Measurements from ENCODE around the gene TYMP.

Gene TYMP, protein sequence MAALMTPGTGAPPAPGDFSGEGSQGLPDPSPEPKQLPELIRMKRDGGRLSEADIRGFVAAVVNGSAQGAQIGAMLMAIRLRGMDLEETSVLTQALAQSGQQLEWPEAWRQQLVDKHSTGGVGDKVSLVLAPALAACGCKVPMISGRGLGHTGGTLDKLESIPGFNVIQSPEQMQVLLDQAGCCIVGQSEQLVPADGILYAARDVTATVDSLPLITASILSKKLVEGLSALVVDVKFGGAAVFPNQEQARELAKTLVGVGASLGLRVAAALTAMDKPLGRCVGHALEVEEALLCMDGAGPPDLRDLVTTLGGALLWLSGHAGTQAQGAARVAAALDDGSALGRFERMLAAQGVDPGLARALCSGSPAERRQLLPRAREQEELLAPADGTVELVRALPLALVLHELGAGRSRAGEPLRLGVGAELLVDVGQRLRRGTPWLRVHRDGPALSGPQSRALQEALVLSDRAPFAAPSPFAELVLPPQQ

DNA sequence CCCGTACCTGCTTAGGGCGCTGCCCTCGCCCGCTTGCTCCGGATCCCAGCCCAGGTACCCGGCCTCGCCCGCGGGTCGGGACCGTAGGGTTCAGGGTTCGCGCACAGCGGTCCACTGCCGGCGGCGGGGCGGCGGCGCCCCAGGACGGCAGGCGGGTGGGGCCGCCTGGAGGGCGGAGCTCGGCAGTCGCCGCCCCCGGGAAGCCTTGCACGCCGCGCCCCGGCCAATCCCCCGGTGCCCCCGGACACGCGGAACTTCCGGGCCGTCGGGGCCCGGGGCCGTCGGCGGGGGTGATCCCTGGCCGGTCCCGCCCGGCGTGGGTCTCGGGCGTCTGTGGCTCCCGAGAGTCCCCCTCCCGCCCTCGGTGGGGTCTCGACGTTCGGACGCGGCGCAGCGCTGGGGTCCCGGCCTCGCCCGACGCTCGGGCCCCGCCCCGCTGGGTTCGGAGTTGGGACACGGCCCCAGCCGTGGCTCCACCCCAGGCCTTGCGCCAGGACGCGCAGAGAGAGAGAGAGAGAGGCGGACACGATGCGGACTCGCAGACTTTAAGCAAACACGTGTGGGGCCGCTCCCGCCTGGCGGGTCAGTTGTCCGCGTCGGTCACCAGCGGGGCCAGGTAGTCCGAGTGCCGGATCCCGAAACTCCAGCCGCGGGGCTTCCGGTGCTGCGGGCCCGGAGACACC lies at the start of gene TYMP:
Gene TYMP (minus strand): TSS at position 116 of the 683 bp plus-strand sequence. CDS start 303 bp downstream, outside the sequence.
- DNase-seq = no peak

DNA sequence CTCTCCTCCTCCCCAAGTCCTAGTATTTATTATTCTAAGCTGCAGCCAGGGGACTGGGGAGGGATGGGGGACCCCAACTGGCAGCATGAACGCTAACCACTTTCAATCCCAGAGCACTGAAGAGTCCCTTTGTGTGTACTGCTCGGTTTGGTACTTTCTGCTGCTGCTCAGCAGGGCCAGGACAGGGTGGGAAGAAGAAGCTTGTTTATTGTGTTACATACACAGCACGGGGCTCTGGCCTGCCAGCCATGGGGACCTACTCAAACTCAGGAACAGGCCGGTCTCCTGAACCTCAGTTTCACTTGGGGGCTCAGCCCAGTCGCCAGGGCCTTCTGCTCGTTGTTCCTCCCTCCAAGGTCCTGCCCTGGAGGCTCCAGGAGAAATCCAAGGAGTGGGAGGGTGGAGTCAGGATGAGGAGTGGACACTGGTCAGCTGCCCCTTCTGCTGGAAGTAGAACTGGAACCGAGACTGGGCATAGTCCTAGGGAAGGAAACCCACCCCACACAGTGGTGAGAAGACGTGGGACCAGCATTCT lies 49.0 kb upstream of the TYMP start:
- no peak for DNase-seq

DNA sequence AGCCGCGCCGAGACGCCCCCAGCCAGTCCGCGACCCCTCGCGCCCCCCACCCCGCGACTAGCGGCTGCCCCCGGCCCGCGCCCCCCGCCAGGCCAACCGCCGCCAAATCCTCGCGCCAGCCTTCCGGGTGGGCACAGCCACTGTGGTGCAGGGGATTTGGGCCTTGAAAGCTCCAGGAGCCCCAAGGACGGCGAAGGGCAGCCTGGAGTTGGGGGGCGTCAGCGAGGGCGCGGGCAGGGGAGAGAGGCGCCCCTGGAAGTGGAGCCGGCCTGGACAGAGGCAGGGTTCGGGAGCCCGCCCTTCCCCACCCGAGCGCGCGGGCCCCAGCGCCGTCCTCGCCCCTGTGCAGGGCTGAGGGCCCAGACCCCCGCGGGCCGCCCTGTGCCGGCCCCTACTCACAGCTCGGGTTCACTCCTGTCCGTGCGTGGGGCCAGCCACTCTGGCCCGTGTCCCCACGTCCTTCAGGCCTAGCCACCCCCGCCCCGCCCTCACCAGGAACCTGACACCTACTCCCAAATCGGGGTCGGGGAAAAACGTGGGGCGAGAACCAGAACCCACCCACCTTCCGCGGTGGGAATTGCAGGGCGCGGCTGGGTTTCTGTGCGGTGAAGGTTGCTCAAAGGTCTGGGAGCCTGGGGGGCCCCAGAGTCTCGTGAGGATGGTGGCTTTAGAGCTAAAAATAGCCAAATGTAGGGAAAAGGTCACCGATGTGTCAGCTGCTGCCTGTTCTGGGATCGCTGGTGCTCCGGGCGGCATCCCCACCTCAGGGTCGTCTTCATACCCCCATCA lies 48.4 kb upstream of the TYMP start, which contains the start of gene CPT1B:
Gene CPT1B (minus strand): TSS at position 441 of the 789 bp plus-strand sequence. CDS start 512 bp downstream, outside the sequence.
- no peak for DNase-seq

DNA sequence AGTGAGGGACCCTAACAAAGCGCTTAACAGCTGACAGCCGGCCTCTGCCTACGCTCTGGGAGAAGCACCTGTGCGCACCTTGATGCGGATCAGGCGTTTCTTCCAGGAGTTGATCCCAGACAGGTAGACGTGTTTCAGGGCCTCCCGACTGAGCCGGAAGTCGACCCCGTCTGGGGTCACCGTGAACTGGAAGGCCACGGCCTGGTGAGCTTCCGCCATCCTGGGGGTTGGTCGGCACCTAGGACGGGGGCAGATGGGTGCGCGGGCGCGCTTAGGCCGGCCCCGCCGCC lies 47.8 kb upstream of the TYMP start:
- DNase-seq = no peak

DNA sequence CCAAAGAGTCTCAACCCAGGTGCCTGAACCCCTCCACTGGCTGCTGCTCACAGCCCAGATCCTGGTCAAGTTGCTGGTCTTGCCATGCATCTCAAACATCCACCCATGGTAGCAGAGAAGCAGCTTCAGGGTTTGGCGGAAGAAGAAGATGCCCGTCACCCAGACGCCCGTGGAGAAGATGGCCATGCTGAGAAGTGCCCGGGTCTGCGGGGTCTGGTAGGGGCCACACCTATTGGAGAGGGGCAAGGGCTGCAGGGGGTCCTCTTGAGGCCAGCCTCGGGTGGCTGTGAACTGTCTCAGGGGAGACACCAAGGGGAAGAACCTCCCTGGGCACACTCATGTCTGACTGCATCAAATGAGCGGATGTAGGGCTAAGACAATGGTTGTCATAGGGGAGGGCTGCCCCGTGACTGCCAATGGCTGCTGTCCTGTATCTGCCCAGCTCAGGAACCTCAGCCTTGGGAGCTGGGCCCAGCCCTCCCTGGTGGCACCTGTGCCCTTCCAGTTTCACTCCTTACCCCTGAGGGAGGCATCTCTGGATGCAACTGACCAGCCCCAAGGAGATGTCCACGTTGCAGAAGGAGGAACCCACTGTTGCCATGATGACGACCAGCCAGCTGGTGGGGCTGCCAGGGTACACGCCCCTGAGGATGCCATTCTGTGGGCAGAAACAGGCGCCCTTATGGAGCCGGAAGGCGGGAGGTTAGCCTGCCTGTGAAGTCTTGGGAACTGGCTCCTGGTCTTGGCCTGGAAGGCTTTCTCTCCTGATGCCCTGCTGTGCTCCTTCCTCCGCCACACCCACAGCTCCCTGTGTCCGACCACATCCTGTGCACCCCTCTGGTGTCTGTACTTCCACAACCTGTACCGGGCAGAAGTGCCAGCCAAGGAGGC lies 47.2 kb upstream of the TYMP start:
- DNase-seq = no peak

DNA sequence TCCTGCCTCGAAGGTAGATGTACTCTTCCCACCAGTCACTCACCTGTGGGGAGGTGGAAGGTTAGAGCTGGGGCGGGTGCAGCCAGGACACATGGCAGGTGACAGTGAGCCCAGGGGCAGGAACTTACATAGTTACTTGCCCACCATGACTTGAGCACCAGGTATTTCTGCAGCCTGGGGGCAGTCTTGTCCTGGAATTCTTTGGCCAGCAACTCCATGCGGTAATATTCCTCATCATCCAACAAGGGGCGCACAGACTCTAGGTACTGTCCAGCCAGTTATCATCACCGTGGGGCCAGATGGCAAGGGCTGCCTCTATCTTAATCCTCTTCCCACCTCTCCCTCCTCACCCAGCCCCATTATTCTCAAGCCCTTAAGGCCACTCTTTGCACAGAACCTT lies 46.3 kb upstream of the TYMP start:
- no peak for DNase-seq

DNA sequence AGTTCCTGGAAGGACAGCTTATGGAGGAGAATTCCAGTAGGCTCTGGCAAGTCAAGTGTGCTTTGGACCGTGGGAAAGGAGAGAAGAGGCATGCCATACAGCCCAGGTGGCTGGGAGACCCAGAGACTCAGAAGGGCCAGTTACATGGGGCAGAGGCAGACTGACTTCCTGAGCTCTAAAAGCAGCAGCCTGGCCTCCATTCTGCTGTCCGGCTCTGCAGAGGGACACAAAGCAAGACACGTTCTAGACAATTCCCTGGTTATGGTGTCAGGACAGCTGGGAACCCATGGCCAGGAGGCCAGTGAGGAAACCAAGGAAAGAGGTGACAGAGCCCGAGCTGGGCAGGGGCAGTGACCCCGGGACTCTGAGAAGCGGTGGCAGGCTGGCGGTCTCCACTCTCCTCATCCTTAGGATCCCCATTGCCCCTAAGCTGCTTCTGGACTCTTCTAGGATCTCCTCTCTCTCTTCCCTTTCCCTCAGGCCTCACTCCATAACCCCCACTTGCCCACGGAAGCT lies 45.7 kb upstream of the TYMP start:
- no peak for DNase-seq

DNA sequence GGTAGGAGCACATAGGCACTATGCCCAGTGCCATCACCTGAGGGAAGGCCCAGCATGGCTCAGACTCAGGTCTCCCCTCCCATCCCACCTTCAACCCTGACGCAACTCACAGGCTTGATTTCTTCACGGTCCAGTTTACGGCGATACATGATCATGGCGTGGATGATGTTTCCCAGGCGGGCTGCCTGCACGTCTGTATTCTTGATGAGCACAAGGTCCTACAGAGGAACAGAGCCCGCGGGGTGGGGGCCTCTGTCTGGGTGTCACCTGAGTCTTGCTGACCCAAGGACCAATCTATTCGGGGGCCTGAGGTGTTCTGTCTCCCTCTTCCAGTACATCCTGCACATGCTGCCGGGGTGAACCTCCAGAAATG lies 44.6 kb upstream of the TYMP start:
- no peak for DNase-seq

DNA sequence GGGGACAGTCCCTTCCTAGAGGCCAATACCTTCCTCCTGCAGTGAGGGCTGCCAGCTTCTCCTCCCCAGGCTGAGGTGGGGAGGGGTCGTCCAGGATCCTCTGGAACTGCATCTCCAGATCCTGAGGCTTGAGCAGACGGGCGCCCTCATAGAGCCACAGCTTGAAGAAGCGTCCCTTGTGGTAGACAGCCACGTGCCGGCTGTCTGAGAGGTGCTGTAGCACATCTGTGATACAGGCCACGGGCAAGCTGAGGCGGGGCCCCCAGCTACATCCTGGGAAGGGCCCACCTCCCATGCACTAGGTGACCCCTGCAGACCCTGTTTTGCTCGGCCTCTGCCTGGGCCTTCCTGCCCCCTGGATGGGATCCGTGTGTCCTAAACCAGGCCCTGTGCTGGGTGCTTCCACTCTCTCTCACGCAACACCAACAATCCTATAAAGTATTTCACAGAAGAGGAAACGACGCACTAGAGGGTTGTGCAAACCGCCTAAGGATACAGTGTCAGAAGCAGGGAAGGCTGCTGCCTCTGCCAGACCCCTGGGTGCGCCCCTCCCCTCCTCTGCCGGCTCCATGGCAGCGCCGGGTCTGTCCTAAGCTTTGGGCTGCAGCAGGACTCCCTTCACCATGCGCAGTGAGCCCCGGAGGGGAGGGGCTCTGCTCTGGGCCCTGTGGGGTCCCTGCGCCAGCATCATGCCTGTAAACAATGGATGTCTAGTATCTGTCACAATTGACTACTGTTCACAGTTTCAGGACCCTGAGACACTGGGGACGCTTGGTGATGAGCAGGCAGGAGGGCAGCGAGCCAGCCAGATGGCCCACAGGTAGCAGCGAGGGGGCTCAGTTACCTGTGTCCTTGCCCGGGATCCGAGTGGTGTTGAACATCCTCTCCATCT lies 43.9 kb upstream of the TYMP start:
- DNase-seq = no peak

DNA sequence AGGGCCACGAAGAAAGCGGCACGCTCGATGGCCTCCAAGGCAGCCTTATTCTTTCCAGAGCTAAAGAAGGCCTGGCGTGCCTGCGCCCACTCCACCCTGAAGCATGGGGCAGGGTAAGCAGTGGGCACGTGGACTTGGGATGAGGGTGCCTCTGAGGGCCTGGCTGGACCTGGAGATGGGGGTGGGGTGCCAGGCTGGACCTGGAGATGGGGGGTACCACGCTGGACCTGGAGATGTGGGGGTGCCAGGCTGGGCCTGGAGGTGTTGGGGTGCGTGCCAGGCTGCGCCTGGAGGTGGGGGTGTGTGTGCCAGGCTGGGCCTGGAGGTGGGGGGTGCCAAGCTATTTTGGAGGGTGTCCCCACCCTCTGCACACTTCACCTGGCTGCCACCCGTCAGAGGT lies 43.2 kb upstream of the TYMP start:
- DNase-seq = no peak

DNA sequence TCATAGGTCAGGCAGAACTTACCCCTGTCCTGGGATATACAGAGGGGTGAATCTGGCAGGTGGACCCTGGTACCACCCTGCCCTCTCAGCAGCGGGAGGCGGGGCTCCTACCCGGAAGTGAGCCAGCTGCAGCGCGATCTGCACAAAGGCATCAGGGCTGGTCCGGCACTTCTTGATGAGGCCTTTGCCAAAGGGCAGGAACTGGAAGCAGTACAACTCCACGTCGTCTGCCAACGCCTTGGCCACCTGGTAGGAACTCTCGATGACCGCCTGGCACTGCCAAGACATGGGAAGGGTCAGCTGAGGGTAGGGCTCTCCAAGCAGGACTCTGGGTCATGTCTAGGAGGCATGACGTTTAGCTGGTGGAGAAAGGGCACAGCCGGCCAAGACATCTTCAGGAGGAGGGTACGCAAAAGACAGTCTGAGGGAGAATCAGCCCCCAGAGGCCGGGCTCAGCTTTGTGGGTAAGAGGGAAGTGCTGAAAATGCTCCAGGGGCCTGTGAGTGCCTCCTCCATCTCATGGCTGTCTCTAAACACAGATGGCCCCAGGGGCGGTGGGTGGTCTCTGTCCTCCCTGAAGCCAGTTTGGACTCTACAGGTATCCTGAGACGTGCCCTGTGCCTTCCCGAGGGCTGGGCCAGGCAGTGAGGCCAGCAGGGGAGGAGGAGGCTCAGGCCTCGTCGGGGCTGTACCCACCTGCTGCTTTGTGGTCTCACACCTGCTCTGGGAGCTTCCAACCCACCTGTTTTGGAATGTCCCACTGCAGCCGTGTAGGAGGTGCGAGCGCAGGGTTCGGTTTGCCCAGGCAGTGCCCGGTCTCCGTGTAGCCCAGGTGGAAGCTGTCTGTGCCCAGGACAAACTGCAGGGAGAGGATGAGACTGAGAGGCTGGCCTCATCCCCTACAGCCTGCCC lies 41.7 kb upstream of the TYMP start:
- DNase-seq = no peak

DNA sequence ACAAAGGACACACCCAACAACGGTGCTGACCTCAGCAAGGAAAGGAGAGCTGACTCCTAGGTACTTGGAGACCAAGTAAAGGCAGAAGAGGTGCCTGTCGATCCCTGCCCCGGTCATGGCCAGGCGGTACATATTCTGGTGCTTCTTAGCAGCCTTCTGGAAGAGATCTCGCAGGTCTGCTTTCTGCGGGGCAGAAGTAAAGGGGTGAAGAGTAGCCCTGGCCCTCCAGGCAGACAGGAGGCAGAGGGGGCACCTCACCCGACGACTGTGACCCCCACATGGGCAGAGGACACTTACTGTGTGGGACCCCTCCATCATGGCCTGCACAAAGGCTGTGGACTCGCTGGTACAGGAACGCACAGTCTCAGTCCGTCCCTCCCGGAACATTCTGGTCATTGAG lies 41.0 kb upstream of the TYMP start:
- no peak for DNase-seq

DNA sequence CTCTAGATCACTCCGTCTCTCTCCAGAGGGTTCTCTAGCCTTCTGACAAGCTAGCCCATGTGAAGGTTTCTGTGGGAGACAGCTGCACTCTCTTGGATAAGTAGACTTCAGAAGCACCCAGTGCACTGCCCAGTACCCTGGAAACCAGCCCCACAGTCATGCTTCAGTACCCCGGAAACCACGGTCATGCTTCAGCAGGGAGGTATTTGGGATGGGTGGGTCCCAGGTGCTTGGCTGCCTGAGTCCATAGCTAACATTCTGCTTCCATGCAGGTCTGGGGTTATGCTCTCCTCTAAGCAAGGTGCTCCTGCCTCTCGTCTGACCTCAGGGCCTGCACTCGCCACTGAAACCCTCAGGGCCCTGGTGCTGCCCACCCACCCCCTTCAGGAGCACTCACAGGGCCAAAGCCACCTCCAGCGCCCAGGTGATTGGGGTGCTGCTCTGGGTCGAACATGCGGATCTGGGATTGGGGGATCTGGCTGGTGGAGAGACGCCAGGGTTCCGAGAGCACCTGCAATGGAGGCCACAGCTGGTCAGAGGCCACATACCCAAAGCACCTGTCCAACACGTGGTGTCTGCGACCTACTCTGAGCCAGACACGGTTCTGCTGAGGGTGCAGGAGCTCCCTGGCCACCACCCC lies 40.2 kb upstream of the TYMP start:
- DNase-seq = no peak

DNA sequence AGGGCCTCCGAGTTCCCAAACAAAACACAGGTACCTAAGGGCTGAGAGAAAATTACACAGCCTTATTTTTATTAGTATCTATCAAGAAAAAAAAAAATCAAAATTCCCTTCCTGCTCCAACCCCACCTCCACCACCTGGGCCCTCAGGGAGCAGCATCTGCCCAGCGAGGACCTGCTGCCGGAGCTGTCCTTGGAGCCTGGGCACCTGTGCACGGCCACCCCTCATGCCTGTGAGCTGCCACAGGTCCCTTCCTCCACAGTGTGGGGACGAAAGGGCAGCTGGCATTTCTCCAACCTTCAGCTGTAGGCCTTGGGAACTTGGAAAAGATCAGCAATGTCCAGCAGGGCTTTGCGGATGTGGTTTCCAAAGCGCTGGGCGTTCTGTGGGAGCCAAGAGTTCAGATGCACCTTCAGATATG lies 39.2 kb upstream of the TYMP start:
- no peak for DNase-seq

DNA sequence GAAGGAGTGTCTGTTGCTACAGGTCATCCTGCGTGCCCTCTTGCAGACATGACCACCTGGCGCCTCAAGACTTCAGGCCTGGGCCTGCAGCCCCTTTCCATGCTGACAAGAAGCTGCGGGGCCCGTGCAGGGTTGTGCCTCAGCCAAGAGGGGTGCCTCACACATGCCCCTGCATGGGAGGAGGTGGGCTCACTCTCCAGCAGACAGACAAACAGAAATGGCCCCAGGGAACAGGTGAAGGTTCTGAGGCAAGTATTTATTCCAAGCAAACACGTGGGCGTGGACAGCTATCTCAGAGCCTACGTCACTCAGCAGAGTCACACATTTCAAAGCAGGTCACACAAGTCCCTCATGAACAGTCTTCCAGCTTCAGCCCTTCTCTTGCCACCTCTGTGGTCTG lies 38.8 kb upstream of the TYMP start:
- no peak for DNase-seq

DNA sequence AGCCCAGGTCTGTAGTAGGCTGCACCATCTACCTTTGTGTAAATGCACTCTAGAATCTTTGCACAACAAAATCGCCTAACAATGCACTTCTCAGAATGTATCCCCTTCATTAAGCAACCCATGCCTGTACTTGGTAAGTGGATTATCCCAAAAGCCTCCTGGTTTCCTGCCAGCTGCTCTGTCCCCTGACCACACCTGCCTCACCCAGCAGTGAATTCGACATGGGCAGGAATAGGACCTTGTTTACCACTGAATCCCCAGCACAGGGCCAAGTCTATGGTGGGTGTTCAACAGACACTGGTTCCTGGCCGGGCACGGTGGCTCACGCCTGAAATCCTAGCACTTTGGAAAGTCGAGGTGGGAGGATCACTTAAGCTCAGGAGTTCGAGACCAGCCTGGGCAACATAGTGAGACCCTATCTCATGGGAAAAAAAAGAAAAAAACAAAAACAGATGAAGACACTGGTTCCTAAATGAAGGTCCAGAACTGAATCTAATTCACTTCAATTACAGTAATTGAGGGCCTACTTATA lies 38.0 kb upstream of the TYMP start:
- DNase-seq = no peak

DNA sequence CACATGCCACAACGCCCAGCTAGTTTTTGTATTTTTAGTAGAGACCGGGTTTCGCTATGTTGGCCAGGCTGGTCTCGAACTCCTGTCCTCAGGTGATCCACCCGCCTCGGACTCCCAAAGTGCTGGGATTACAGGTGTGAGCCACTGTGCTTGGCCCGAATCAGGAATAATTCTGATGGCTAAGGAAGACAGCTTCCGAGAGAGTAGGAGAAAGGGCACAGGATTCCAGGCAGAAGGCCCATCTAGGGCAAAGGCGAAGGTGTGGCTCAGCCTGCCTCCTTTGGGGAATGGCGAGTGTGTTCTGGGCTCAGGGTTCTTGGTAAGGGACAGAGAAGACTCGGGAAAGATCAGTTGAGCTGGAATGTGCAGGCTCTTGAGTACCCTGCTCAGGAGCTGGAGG lies 34.5 kb upstream of the TYMP start:
- no peak for DNase-seq

DNA sequence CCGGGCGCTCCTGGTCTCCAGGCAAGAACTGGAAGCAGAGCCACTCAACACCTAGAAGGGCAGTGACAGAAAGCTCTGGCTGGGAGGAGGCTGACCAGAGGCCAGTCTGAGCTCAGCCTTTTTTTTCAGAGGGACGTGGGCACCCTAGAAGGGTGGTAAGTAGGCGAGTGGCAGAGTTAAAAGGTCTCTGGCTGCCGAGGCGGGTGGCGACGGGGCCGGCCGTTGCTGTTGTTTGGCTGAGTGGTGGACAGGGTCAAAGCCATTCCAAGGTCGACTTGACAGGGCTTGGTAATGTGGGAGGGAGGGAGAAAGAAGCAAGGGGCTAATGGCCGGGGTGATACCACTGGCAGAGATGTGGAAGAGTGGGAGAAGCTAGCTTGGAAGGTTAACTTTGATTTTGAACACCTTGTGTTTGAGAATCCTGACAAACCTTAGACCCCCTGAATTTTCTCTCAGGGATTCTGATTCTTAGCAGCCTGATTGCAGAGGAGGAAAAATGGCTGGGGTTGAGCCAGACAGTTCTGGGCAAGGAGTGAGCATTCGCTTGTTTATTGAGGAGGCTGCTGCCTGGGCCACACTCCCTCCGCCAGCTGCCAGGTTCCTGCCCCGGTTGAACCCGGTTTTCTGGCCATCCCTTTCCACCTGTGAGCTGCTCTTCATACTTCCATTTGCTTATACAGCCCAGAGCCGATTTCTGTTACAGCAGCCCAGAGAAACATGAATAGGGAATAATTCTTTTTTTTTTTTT lies 33.8 kb upstream of the TYMP start:
- no peak for DNase-seq
